ENCODE measurements around the gene IL4R.

Gene IL4R

GRCh38 chr16:27351989-27352388, 38.2 kb downstream of the IL4R start:
- no peak for TF ChIP-seq CTCF (conservative IDR thresholded peaks at IDR 0.05; ENCODE audit: low read depth, low read length)
- Histone ChIP-seq H3K36me3 (ENCODE audit: insufficient read depth) (no peaks in the 10 kb centered on the region), H3K27me3 (ENCODE audit: insufficient read depth, low read depth) (no peaks in the 10 kb centered on the region)

GRCh38 chr16:27353853-27354252, 40.1 kb downstream of the IL4R start:
- no peaks in the 10 kb centered on the region for H3K36me3 ChIP-seq (ENCODE audit: insufficient read depth)
- no peak overlapping the region for H3K4me2 ChIP-seq
- H2AFZ ChIP-seq (ENCODE audit: low read depth), result no peak overlapping the region
- no peak overlapping the region for H3K4me3 ChIP-seq (IDR thresholded peaks at IDR 0.05; ENCODE audit: insufficient read depth, low read depth, low read length)
- no peak for TF ChIP-seq CTCF (conservative IDR thresholded peaks at IDR 0.05; ENCODE audit: low read depth, low read length)
- H3K27me3 ChIP-seq (ENCODE audit: insufficient read depth, low read depth), result no peaks in the 10 kb centered on the region
- no peak overlapping the region for H3K27ac ChIP-seq
- no peaks in the 10 kb centered on the region for H3K4me1 ChIP-seq (ENCODE audit: low read depth, poor library complexity, severe bottlenecking)
- no peaks in the 10 kb centered on the region for H4K20me1 ChIP-seq (ENCODE audit: insufficient read depth)
- no peaks in the 10 kb centered on the region for H3K79me2 ChIP-seq (ENCODE audit: insufficient read depth, low read depth)
- no peak overlapping the region for H3K9ac ChIP-seq

More at GRCh38 chr16:27351989-27352388, 38.2 kb downstream of the IL4R start:
- no peaks in the 10 kb centered on the region for H3K4me1 ChIP-seq (ENCODE audit: low read depth, poor library complexity, severe bottlenecking)
- no peak overlapping the region for H3K27ac ChIP-seq
- no peaks in the 10 kb centered on the region for H4K20me1 ChIP-seq (ENCODE audit: insufficient read depth)
- H3K9ac ChIP-seq, result no peak overlapping the region
- H2AFZ ChIP-seq (ENCODE audit: low read depth), result no peak overlapping the region
- no peak overlapping the region for H3K4me2 ChIP-seq
- no peak overlapping the region for H3K4me3 ChIP-seq (IDR thresholded peaks at IDR 0.05; ENCODE audit: insufficient read depth, low read depth, low read length)
- H3K79me2 ChIP-seq (ENCODE audit: insufficient read depth, low read depth), result no peaks in the 10 kb centered on the region

- Histone ChIP-seq H3K27me3 (ENCODE audit: insufficient read depth, low read depth) (no peaks in the 10 kb centered on the region), H3K9ac (no peak overlapping the region), H2AFZ (ENCODE audit: low read depth) (no peak overlapping the region), H3K4me2 (no peak overlapping the region), H3K4me3 (IDR thresholded peaks at IDR 0.05; ENCODE audit: insufficient read depth, low read depth, low read length) (no peak overlapping the region), H3K36me3 (ENCODE audit: insufficient read depth) (no peaks in the 10 kb centered on the region), H3K27ac (no peak overlapping the region), H3K79me2 (ENCODE audit: insufficient read depth, low read depth) (no peaks in the 10 kb centered on the region), H3K4me1 (ENCODE audit: low read depth, poor library complexity, severe bottlenecking) (no peaks in the 10 kb centered on the region), H4K20me1 (ENCODE audit: insufficient read depth) (no peaks in the 10 kb centered on the region)
- TF ChIP-seq CTCF (conservative IDR thresholded peaks at IDR 0.05; ENCODE audit: low read depth, low read length), result no peak; the same call in 1 of the 2 replicates
These were observed 41.8 kb downstream of the IL4R start for GRCh38 chr16:27355610-27356009.

GRCh38 chr16:27356794-27357193, 43.0 kb downstream of the IL4R start:
- no peak overlapping the region for H3K27ac ChIP-seq
- H3K79me2 ChIP-seq (ENCODE audit: insufficient read depth, low read depth), result no peaks in the 10 kb centered on the region
- H2AFZ ChIP-seq (ENCODE audit: low read depth), result no peak overlapping the region
- no peak for TF ChIP-seq CTCF (conservative IDR thresholded peaks at IDR 0.05; ENCODE audit: low read depth, low read length)
- no peak overlapping the region for H3K4me3 ChIP-seq (IDR thresholded peaks at IDR 0.05; ENCODE audit: insufficient read depth, low read depth, low read length)
- no peaks in the 10 kb centered on the region for H4K20me1 ChIP-seq (ENCODE audit: insufficient read depth)
- no peaks in the 10 kb centered on the region for H3K36me3 ChIP-seq (ENCODE audit: insufficient read depth)
- no peaks in the 10 kb centered on the region for H3K4me1 ChIP-seq (ENCODE audit: low read depth, poor library complexity, severe bottlenecking)
- no peak overlapping the region for H3K9ac ChIP-seq
- H3K27me3 ChIP-seq (ENCODE audit: insufficient read depth, low read depth), result no peaks in the 10 kb centered on the region
- no peak overlapping the region for H3K4me2 ChIP-seq

Data from KMS-11 (cell line).